ENCODE data around the gene PIK3R1.

PIK3R1 gene

DNA sequence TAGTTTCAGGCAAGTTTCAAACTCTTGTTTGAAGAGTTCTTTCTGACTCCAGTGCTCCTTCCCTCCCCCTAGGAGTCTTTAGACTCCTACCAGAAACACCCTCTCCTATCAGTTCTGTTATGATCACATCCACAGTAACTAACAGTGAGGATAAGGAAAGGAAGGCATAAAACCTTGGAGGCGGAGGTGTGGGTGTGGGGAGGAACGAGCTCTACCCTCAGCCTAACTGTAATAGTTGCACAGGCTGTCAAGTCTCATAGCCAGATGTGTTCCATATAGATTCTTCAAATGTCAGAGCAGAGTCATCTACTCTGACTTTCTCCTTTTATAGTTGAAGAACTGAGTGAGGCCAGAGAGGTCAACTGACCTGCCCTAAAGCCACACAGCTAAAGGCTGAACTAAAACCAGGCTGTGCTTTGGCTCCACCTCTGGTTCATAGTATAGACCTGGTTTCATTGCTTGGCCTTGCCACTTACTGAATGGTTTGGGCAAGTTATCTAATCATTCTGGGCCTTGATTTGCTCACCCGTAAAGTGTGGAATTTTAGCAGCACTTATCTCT is 34.4 kb upstream of the PIK3R1 start:
- H3K9ac ChIP-seq (ENCODE audit: low read length), result no peak overlapping the region
- H3K36me3 ChIP-seq (ENCODE audit: control insufficient read depth, insufficient read depth, low read length), result no peaks in the 10 kb centered on the region
- H3K4me3 ChIP-seq (ENCODE audit: low read length), result no peak overlapping the region
- no peak overlapping the region for H3K27ac ChIP-seq (ENCODE audit: low read depth, low read length)
- H3K4me1 ChIP-seq (ENCODE audit: control insufficient read depth, insufficient read depth, low read length), result no peaks in the 10 kb centered on the region
- no peaks in the 10 kb centered on the region for H3K27me3 ChIP-seq (ENCODE audit: control insufficient read depth, insufficient read depth, low read length)

- no peaks in the 10 kb centered on the region for H3K4me1 ChIP-seq (ENCODE audit: control insufficient read depth, insufficient read depth, low read length)
- H3K9ac ChIP-seq (ENCODE audit: low read length), result no peak overlapping the region
- no peaks in the 10 kb centered on the region for H3K36me3 ChIP-seq (ENCODE audit: control insufficient read depth, insufficient read depth, low read length)
- H3K27ac ChIP-seq (ENCODE audit: low read depth, low read length), result no peak overlapping the region
- H3K4me3 ChIP-seq (ENCODE audit: low read length), result no peak overlapping the region
- no peaks in the 10 kb centered on the region for H3K27me3 ChIP-seq (ENCODE audit: control insufficient read depth, insufficient read depth, low read length)
Observed at GRCh38 chr5:68182094-68182493, 33.5 kb upstream of the PIK3R1 start.

GRCh38 chr5:68182534-68182933 is 33.0 kb upstream of the PIK3R1 start:
- H3K27ac ChIP-seq (ENCODE audit: low read depth, low read length), result no peak overlapping the region
- H3K27me3 ChIP-seq (ENCODE audit: control insufficient read depth, insufficient read depth, low read length), result no peaks in the 10 kb centered on the region
- H3K4me3 ChIP-seq (ENCODE audit: low read length), result no peak overlapping the region
- H3K4me1 ChIP-seq (ENCODE audit: control insufficient read depth, insufficient read depth, low read length), result no peaks in the 10 kb centered on the region
- H3K36me3 ChIP-seq (ENCODE audit: control insufficient read depth, insufficient read depth, low read length), result no peaks in the 10 kb centered on the region
- no peak overlapping the region for H3K9ac ChIP-seq (ENCODE audit: low read length)

- H3K4me1 ChIP-seq (ENCODE audit: control insufficient read depth, insufficient read depth, low read length), result no peaks in the 10 kb centered on the region
- peak overlapping the region; percentile 84 for H3K27ac ChIP-seq (ENCODE audit: low read depth, low read length)
- H3K9ac ChIP-seq (ENCODE audit: low read length), result no peak overlapping the region
- H3K36me3 ChIP-seq (ENCODE audit: control insufficient read depth, insufficient read depth, low read length), result no peaks in the 10 kb centered on the region
- H3K27me3 ChIP-seq (ENCODE audit: control insufficient read depth, insufficient read depth, low read length), result no peaks in the 10 kb centered on the region
- peak overlapping the region; percentile 33 for H3K4me3 ChIP-seq (ENCODE audit: low read length)
Observed at GRCh38 chr5:68187268-68188055, 28.1 kb upstream of the PIK3R1 start.

GRCh38 chr5:68189171-68189570 is 26.4 kb upstream of the PIK3R1 start:
- no peaks in the 10 kb centered on the region for H3K36me3 ChIP-seq (ENCODE audit: control insufficient read depth, insufficient read depth, low read length)
- no peak overlapping the region for H3K9ac ChIP-seq (ENCODE audit: low read length)
- H3K4me1 ChIP-seq (ENCODE audit: control insufficient read depth, insufficient read depth, low read length), result no peaks in the 10 kb centered on the region
- H3K27ac ChIP-seq (ENCODE audit: low read depth, low read length), result no peak overlapping the region
- no peaks in the 10 kb centered on the region for H3K27me3 ChIP-seq (ENCODE audit: control insufficient read depth, insufficient read depth, low read length)
- no peak overlapping the region for H3K4me3 ChIP-seq (ENCODE audit: low read length)

DNA sequence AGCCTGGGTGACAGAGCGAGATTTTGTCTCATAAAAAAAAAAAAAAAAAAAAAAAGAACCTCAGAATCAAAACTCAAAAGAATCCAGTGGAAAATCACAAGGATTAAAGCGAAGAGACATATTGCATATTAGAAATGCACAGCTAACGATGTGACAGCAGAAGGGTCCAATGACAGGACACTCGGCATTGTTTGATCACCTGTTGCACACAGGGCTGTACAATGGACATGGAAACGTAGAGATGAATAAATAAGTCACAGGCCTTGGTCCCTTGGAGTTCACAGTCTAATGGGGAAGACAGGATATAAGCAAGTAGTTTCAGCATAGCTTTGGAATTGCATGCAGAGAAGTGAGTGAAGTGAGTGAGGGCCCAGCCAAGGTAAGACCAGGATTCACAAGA is 25.9 kb upstream of the PIK3R1 start:
- no peaks in the 10 kb centered on the region for H3K27me3 ChIP-seq (ENCODE audit: control insufficient read depth, insufficient read depth, low read length)
- no peaks in the 10 kb centered on the region for H3K36me3 ChIP-seq (ENCODE audit: control insufficient read depth, insufficient read depth, low read length)
- H3K9ac ChIP-seq (ENCODE audit: low read length), result no peak overlapping the region
- H3K27ac ChIP-seq (ENCODE audit: low read depth, low read length), result no peak overlapping the region
- H3K4me1 ChIP-seq (ENCODE audit: control insufficient read depth, insufficient read depth, low read length), result no peaks in the 10 kb centered on the region
- H3K4me3 ChIP-seq (ENCODE audit: low read length), result no peak overlapping the region

GRCh38 chr5:68190619-68191018 is 24.9 kb upstream of the PIK3R1 start:
- no peaks in the 10 kb centered on the region for H3K36me3 ChIP-seq (ENCODE audit: control insufficient read depth, insufficient read depth, low read length)
- no peak overlapping the region for H3K27ac ChIP-seq (ENCODE audit: low read depth, low read length)
- H3K4me1 ChIP-seq (ENCODE audit: control insufficient read depth, insufficient read depth, low read length), result no peaks in the 10 kb centered on the region
- H3K9ac ChIP-seq (ENCODE audit: low read length), result no peak overlapping the region
- H3K27me3 ChIP-seq (ENCODE audit: control insufficient read depth, insufficient read depth, low read length), result no peaks in the 10 kb centered on the region
- H3K4me3 ChIP-seq (ENCODE audit: low read length), result no peak overlapping the region

- no peak overlapping the region for H3K27ac ChIP-seq (ENCODE audit: low read depth, low read length)
- no peaks in the 10 kb centered on the region for H3K4me1 ChIP-seq (ENCODE audit: control insufficient read depth, insufficient read depth, low read length)
- no peaks in the 10 kb centered on the region for H3K27me3 ChIP-seq (ENCODE audit: control insufficient read depth, insufficient read depth, low read length)
Observed at GRCh38 chr5:68191083-68191791, 24.3 kb upstream of the PIK3R1 start.

GRCh38 chr5:68192679-68193060 is 22.9 kb upstream of the PIK3R1 start:
- Histone ChIP-seq H3K4me3 (ENCODE audit: low read length) (no peak overlapping the region), H3K9ac (ENCODE audit: low read length) (no peak overlapping the region), H3K4me1 (ENCODE audit: control insufficient read depth, insufficient read depth, low read length) (no peaks in the 10 kb centered on the region), H3K27ac (ENCODE audit: low read depth, low read length) (no peak overlapping the region), H3K27me3 (ENCODE audit: control insufficient read depth, insufficient read depth, low read length) (no peaks in the 10 kb centered on the region), H3K36me3 (ENCODE audit: control insufficient read depth, insufficient read depth, low read length) (no peaks in the 10 kb centered on the region)

More at GRCh38 chr5:68191083-68191791, 24.3 kb upstream of the PIK3R1 start:
- H3K9ac ChIP-seq (ENCODE audit: low read length), result no peak overlapping the region
- H3K4me3 ChIP-seq (ENCODE audit: low read length), result no peak overlapping the region
- H3K36me3 ChIP-seq (ENCODE audit: control insufficient read depth, insufficient read depth, low read length), result no peaks in the 10 kb centered on the region

- no peak overlapping the region for H3K9ac ChIP-seq (ENCODE audit: low read length)
- H3K27me3 ChIP-seq (ENCODE audit: control insufficient read depth, insufficient read depth, low read length), result no peaks in the 10 kb centered on the region
- no peaks in the 10 kb centered on the region for H3K36me3 ChIP-seq (ENCODE audit: control insufficient read depth, insufficient read depth, low read length)
- H3K27ac ChIP-seq (ENCODE audit: low read depth, low read length), result no peak overlapping the region
- no peaks in the 10 kb centered on the region for H3K4me1 ChIP-seq (ENCODE audit: control insufficient read depth, insufficient read depth, low read length)
- no peak overlapping the region for H3K4me3 ChIP-seq (ENCODE audit: low read length)
Observed at GRCh38 chr5:68193481-68194036, 22.0 kb upstream of the PIK3R1 start.

DNA sequence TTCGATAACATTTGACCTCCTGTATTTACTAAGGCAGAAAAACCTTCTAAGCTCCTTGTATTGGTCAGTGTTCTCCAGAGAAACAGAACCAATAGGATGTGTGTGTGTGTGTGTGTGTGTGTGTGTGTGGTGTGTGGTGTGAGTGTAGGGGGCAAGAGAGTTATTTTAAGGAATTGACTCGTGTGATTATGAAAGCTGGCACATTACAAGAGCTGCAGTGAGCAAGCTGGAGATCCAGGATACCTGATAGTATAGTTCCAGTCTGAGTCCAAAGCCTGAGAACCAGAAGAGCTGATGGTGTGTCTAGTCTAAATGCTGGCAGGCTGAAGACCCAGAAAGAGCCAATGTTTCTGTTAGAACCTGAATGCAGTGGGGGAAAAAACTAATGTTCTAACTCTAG is 21.2 kb upstream of the PIK3R1 start:
- H3K4me1 ChIP-seq (ENCODE audit: control insufficient read depth, insufficient read depth, low read length), result no peaks in the 10 kb centered on the region
- no peaks in the 10 kb centered on the region for H3K36me3 ChIP-seq (ENCODE audit: control insufficient read depth, insufficient read depth, low read length)
- H3K27me3 ChIP-seq (ENCODE audit: control insufficient read depth, insufficient read depth, low read length), result no peaks in the 10 kb centered on the region
- no peak overlapping the region for H3K9ac ChIP-seq (ENCODE audit: low read length)
- no peak overlapping the region for H3K4me3 ChIP-seq (ENCODE audit: low read length)
- H3K27ac ChIP-seq (ENCODE audit: low read depth, low read length), result no peak overlapping the region

GRCh38 chr5:68195137-68195536 is 20.4 kb upstream of the PIK3R1 start:
- no peaks in the 10 kb centered on the region for H3K27me3 ChIP-seq (ENCODE audit: control insufficient read depth, insufficient read depth, low read length)
- H3K36me3 ChIP-seq (ENCODE audit: control insufficient read depth, insufficient read depth, low read length), result no peaks in the 10 kb centered on the region
- no peak overlapping the region for H3K9ac ChIP-seq (ENCODE audit: low read length)
- no peak overlapping the region for H3K27ac ChIP-seq (ENCODE audit: low read depth, low read length)
- H3K4me3 ChIP-seq (ENCODE audit: low read length), result no peak overlapping the region
- H3K4me1 ChIP-seq (ENCODE audit: control insufficient read depth, insufficient read depth, low read length), result no peaks in the 10 kb centered on the region

All from rectal smooth muscle tissue (tissue), 1 donor.